Cardiac fibroblast (primary cell): ENCODE results near the gene CFTR.

Experiments
- DNase-seq, 2 donors: peaks; one replicate each; pipeline versions ENCODE4 v3.0.0 to v3.0.0-alpha.2; 2010; ENCODE audit warnings: low read depth in 2 of 2
- H3K4me3 ChIP-seq, 2 donors: replicated peaks in 1 of 2; 1 replicate in 1 of 2; 2 replicates in 1 of 2; pipeline ENCODE4 v1.5.1; 2011; ENCODE audit warnings: low read depth in 2 of 2, low read length in 2 of 2, mild to moderate bottlenecking in 2 of 2, moderate library complexity in 1 of 2
- CTCF ChIP-seq: IDR thresholded peaks from one replicate; pipeline ENCODE4 v1.5.1; 2011; ENCODE audit warnings: low read depth, mild to moderate bottlenecking, low read length, inconsistent platforms

The CFTR gene

GRCh38 chr7:117648203-117648866 is 168.5 kb downstream of the CFTR start:
- no peak for TF ChIP-seq CTCF
- no peak for DNase-seq
- H3K4me3 ChIP-seq = no peak overlapping the region

- no peak overlapping the region for H3K4me3 ChIP-seq
- no peak for DNase-seq
- no peak for TF ChIP-seq CTCF
These were observed 173.3 kb downstream of the CFTR start for GRCh38 chr7:117652943-117653680.

- TF ChIP-seq CTCF = no peak
- peak in 1 of 2 donors; percentile 50 for DNase-seq
- no peak overlapping the region for H3K4me3 ChIP-seq
These were observed 175.0 kb downstream of the CFTR start for GRCh38 chr7:117654780-117655179.

DNA sequence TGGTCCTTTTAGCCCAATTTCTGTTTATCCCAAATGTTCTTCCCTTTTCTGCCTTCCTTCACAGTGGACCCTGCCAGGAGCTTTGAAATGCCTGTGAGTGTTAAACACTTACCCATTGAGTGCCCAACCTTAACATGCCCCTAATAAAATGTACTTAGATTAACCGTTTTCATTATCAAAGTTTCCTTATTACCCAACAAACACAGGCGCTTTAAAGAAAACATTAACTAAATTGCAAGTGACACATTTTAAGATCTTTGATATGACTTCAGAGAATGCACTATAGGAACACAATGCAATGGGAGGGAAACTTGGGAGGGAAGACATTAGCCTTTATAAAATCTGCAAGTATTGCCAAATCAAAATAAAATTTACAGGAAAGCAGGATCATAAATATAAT is 177.0 kb downstream of the CFTR start:
- TF ChIP-seq CTCF = no peak
- DNase-seq = no peak
- H3K4me3 ChIP-seq = no peak overlapping the region

DNA sequence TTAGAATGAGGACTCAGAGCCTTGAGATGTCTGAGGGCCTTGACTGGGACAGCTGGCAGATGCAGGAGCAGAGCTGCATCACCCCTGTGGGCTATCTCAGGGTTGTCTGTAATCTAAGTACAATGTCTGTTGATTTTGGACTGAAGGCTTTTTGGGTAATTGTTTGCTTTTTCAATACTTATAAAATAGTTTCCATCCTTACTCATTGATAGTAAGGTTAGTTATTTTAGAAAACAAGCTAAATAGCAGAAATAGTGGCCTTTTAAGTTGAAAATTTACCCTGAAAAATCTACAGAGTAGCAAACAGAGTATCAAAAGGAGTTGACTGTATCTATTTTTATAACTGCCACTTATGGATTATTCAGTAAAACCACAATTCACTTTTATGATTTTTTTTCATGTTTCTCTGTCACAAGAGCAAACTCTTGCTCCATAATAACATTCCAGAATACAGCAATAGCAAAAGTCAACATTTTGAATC is 179.7 kb downstream of the CFTR start:
- no peak for TF ChIP-seq CTCF
- DNase-seq = peak; percentile 33 to 39
- H3K4me3 ChIP-seq = no peak overlapping the region

GRCh38 chr7:117661328-117661727 is 181.5 kb downstream of the CFTR start:
- no peak for DNase-seq
- no peak overlapping the region for H3K4me3 ChIP-seq
- no peak for TF ChIP-seq CTCF
